GM21526 (cell line): ENCODE data around the gene SLC31A2.
"Not testable (repeated sequence)": the region's sequence is repeated elsewhere in the genome, so short reads cannot be mapped to it uniquely, and the experiment has no call there.

Source experiments
- ATAC-seq: cut with Tn5 transposase; IDR thresholded peaks from one replicate; pipeline ENCODE4 v1.9.1; 2021; ENCODE audit warnings: moderate library complexity; ENCODE audit not compliant: unreplicated experiment, low FRiP score

Gene SLC31A2

DNA sequence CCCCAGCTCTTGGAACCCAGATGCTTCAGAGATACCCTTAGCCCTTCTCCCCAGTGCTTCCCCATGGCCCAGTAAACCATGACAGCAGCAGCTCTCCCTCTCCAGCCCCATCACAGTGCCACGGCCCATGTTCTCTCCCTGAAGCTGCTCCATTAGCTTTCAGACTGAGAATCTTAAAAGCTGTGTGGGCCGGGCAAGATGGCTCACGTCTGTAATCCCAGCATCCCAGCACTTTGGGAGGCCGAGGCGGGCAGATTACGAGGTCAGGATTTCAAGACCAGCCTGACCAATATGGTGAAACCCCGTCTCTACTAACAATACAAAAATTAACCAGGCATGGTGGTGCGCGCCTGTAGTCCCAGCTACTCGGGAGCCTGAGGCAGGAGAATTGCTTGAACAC, 1.2 kb upstream of the SLC31A2 start:
- ATAC-seq: not testable (repeated sequence)

GRCh38 chr9:113151696-113152630, 1.2 kb downstream of the SLC31A2 start:
- no peak for ATAC-seq

GRCh38 chr9:113152699-113153098, 1.9 kb downstream of the SLC31A2 start:
- ATAC-seq: no peak

DNA sequence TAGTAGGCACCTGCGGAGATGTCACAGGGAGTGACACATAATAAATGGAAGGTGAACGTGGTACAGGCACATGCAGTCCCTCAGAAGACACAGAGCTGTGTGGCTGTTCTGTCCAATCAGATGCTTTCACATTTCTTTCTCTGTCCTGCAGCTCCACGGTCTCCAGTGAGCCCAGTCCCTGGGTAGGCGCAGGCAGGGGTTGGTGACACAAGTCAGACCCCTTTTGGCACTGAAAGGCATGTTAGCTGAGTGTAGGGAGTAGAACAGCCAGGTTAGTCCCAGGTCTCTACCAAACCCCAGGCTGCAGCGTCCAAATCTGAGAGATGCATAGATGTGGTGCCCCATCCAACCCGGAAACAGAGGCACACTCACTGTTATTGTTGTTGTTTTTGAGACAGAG, 2.8 kb downstream of the SLC31A2 start:
- no peak for ATAC-seq

DNA sequence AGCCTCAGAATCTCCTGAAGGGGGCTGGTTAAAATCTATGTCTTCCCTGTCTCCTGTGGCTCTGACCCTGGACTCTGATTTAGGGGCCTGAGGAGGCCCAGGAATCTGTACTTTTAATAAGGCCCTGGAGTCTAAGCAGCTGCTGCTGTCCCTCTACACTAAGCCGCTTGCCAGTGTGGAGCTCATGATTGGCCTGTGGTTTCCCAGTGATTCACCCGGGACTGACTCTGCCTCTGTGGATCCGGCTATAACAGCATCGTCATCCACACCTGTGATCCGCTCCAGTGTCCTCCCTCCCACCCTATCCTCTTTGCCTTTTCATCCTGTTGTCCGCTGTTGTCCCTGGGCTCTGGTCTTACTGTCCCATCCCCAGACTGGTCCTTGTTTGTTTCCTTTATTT, 3.7 kb downstream of the SLC31A2 start:
- no peak for ATAC-seq

DNA sequence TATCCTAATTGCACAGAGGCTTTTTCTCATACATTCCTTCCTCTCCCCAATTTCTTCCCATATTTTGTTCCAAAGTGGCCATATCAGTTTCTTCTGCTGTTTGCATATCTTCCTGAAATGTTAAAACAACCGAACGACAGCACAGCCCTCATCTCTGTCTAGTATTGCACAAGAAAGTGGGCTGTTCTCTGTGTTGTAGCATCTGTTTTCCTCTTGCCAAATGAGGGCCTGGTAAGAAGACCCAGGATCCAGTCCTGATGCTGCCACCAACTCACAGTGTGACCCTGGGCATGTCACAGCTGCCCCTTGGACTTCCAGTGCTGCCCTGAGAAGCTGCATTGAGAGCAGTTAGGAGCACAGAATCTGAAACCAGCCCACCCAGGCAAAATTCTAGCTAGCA, 4.1 kb downstream of the SLC31A2 start:
- no peak for ATAC-seq

DNA sequence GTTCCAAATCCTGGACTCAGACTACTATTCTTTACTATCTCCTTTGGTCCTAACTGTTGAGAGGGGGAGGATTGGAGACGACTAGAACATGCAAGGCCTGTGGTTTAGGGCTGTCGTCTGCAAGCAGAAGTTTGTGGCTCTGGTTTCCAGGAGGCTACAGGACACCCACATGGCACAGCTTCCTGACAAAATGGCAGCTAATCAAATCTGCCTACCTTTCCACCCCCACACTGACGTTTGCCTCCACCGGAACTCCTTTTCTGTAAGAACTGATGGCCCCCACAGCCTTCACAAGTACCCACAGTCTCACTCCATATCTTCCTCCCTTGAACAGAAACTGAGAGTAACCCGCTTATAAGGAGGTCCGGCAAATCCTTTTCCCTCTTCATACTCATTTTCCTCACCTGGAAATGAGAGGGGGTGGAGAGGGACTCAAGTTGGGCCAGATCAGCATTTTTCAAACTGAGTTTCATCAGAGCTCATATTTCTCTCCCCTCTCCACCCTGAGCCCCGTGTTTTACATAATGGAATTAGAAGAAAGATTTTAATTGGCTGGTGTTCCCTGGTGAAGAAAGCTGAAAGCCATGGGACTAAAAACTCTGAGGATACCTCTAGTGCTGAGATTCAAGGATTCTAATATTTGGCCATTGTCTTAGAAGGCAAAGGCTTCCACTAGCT, 5.2 kb downstream of the SLC31A2 start:
- no peak for ATAC-seq

- no peak for ATAC-seq
Measured at GRCh38 chr9:113156880-113157279, 6.1 kb downstream of the SLC31A2 start.

DNA sequence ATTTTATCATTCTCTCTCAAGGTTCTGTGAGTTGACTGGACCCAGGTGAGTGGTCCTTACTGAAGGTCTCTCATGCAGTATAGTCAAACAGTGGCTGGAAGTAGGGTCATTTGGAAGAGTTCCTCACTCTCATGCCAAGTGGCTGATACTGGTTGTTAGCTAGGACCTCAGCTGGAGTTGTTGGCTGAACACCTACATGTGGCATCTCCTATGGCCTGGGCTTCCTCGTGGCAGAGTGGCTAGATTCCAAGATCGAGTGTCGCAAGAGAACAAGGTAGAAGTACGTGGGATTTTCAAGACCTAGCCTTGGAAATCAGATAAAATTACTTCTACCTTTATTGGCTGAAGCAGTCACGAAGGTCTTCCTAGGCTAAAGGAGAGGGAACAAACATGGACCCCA, 7.6 kb downstream of the SLC31A2 start:
- no peak for ATAC-seq

DNA sequence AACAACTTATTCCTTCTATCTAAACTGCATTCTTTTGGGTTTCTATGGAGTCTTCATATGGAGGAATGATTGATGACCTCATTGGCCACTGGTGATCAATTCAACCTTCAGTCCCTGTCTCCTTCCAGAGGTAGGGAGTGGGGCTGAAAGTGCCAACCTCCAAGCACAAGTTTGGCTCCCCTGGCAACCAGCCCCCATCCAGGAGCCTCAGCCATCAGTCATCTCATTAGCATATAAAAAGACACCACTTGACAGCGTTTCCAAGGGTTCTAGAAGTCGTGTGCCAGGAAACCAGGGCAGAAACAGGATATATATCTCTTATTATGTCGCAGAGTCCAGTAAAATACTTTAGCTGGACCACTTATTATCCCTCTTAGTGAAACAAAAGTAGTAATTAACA, 9.8 kb downstream of the SLC31A2 start:
- no peak for ATAC-seq

DNA sequence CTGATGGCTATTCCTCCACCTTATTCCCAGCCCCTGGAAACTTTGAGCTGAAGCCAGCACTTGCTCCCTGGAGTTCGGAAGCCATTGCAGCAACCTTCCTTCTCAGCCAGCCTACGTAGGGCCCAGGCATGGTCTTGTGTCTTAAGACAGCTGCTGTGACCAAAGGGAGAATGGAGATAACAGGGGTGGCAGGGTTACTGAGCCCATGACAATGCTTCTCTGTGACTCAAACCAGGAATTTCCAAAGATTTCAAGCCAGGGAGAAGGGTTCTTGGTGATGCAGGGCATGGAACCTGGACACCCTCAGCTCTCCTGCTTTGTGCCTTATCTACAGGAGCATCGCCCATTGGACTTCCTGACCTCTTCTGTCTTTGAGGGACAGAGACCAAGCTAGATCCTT, 12.2 kb downstream of the SLC31A2 start:
- ATAC-seq: no peak

DNA sequence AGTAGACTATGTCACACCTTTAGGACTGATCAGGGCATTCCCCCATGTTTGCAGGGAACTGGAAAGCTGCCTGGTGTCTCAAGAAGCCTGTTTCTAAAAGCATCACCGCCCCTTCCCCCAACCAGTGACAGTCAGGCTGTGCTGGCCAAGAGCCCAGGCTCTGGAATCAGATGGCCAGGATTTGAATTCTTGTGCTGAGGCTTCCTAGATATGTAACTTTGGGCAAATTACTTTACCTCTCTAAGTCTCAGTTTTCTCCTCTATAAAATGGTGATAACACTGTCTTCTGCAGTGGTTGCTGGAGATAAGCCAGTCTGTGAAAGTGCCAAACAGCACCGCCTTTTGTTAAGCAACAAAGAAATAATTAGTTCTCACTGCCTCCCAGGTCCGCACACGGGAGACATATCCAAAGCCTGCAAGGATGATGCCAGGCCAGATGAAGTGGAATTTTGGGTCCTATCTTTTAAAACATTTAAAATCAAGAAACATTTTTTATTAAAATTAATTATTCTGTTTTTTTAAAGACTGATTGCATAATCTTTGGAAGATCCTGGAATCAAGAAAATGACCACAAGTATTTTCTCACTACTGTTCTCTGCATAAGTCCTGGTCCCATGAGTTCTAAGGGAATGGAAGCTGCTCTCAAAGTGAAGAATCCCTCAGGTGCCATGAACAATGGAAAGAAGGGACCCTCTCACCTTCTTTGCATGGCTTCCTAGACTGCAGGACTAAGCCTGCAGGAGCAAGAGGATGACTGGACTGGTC, 13.9 kb downstream of the SLC31A2 start:
- no peak for ATAC-seq

GRCh38 chr9:113166039-113166438, 15.2 kb downstream of the SLC31A2 start:
- no peak for ATAC-seq

- no peak for ATAC-seq
Measured at GRCh38 chr9:113168809-113169208, 18.0 kb downstream of the SLC31A2 start.

DNA sequence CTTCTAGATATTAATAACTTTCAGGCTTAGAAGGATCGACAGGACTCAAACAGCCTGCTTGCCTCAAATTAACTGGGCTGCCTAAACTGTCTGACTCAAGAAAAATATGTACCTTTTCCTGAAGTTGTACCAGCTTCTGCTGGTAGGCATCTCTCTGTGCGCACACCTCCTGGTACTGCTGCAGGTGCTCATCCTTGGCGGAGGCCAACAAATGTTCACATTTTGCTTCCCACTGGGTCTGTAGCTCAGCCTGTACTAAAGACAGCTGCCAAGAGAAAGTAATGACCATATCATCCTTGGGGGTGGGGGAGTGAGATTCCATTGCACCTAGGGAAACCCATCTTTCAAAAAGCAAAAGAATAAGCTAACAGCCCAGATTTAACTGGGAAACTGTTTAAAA, 22.5 kb downstream of the SLC31A2 start:
- no peak for ATAC-seq

DNA sequence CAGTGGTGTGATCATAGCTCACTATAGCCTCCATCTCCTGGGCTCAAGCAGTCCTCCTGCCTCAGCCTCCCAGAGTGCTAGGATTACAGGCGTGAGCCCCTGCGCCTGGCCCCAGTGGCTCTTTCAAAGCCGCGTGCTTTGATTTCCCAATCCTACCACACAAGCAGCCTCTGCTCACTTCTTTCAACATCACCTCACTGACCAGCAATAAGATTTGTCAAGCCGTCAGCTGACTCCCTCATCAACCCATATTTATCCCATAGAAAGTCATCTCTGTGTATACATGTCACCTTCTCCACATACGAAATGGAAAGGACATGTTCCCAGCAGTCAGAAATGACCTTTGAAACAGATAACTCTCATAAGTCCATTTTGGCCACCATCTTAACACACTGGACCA, 26.0 kb downstream of the SLC31A2 start:
- ATAC-seq: no peak

DNA sequence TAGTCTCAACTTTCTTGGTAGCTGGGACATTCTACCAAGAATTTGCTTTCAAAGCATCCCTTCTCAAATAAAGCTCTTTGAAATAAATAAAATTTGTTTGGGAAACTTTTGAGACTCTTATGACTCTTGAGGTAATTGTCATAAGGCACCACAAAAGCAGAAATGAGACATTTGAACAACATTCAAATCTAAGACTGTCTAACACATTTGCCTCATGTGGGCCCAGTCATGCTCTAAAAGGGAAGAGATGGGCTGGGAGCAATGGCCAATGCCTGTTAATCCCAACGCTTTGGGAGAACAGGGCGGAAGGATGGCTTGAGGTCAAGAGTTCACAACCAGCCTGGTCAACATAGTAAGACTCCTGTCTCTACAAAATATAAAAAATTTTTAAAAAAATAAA, 26.4 kb downstream of the SLC31A2 start:
- ATAC-seq: no peak

DNA sequence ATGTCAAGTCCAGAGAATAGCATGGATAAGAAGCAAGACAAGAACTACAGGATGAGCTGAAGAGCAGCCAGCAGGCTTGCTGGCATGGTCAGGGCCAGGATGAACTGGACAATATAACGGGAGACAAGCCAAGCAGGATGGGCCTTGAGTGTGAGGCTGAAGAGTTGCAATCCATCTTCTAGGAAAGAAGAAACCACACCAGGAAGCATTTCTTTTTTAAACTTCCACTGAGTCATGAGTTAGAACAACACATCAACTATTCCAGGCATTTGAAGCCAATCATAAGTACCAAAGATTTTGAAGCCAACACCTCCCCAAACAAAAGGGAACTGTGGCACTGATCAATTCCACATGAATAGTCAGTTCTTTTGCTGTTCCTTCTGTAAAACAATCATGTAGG, 27.3 kb downstream of the SLC31A2 start:
- no peak for ATAC-seq

- ATAC-seq: no peak
Measured at GRCh38 chr9:113179839-113180238, 29.0 kb downstream of the SLC31A2 start.

DNA sequence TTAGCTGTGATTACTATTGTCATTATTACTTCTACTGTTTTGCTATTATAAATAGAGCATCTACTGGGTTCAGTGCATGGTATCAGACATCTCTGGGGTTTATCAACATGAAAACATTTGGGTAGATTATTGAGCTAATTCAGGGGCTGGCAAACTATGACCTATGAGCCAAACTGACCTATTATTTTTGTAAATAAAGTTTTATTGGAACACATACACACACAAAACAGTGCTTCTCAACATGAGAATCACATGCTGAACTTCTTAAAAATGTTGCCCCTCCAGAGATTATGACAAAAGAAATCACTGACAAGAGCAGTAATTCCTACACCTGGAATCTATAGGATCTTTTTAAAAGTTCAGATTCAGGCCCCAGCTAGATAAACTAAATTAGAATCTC, 30.4 kb downstream of the SLC31A2 start:
- ATAC-seq: no peak

DNA sequence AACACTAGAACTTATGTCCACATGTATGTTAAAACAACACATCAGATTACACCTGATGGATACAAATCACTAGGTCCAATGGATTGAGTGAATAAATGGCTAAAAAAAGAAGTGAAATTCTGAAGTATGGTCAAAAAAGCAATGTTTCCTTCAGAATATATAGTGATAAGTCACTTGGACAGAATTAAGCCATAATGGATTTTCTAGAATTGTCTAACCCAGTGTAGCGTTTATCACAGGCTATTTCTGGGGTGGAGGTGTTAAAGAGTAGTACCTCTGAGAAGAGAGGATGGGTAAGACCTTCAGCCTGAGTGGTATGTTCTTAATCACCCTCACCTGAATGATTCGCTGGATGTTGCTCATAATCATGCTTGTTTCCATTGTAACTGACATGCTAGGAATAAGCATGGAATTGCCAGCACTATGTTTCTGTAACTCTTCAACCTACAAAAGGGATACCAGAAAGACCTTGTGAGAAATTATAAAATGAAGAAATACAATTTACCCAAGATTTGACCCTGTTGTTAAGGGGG, 33.2 kb downstream of the SLC31A2 start:
- ATAC-seq: no peak
